ENCODE measurements around the gene PCGF1. TPM values are rescaled to one million over a fixed set of nuclear protein-coding genes. Genes with fewer than 3 reads are reported as not detected.

Gene PCGF1
- total and polyA plus RNA-seq, 2 of the 13 experiments (the other 11 are each of a cell fraction or from before 2014, with no cell fraction given): 20.4 to 22.6 TPM

DNA sequence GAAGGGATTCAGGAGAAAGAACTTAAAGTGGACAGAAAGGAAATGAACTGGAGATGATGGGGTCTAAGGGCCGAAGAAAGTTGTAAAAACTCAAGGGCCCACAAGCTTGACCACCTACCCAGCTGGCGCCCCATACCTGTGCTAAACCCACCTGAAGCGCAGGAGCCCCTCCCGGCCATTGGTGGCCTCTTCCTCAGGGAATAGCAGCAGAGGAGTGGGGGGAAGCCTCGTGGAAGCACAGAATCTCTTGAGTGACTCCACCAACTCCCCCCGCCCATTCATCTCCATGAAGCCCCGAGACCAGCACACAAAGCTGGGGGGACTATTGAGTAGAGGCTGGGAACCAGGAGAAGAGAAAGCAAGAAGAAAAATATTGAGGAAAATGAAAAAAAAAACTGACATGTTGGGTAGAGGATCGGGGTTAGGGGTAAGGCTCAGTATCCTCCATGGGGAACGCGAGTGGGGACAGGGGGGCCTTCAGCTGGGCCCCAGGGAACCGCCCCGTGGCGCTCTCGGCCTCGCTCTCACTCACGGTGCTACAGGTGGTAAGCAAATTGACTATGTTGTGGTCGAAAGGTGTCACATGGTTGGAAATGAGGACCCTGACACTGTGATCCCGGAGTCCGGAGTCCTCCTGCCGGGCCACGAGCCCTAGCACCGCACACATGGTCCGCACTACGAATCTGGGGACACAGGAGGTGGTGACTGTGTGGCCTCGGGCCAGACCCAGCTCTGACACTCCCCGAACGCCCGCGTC, 21.3 kb upstream of the PCGF1 start:
- Histone ChIP-seq H3K9me3 (ENCODE audit: low read length) (no peaks in the 10 kb centered on the region), H3K4me1 (ENCODE audit: insufficient read depth, low read length) (peaks cover 63% of the 10 kb centered on the region), H3K9ac (ENCODE audit: insufficient read depth, low read depth, low read length) (peak overlapping the region; percentile 99), H3K4me2 (ENCODE audit: low read depth, low read length) (peak overlapping the region; percentile 94), H3K27me3 (ENCODE audit: control insufficient read depth in 1 of 2, insufficient read depth in 2 of 2, low read length in 2 of 2) (no peaks in the 10 kb centered on the region; a peak in 1 of 5 replicates), H3K4me3 (replicated peaks in 1 of 3; ENCODE audit: insufficient read depth in 1 of 3, low read depth in 2 of 3, low read length in 3 of 3) (peak overlapping the region; percentile 84 to 100 (median 100)), H2AFZ (ENCODE audit: low read length) (no peak overlapping the region), H3K27ac (ENCODE audit: extremely low read length, insufficient read depth, low read length) (peak overlapping the region; percentile 95), H3K79me2 (ENCODE audit: insufficient read depth, low read length) (peaks cover 50% of the 10 kb centered on the region), H3K36me3 (replicated peaks in 1 of 2; ENCODE audit: control insufficient read depth in 1 of 2, insufficient read depth in 2 of 2, low read length in 2 of 2) (peaks cover 19 to 33% of the 10 kb centered on the region in 2 experiments), H4K20me1 (ENCODE audit: insufficient read depth, low read length) (no peaks in the 10 kb centered on the region)
- CTCF ChIA-PET (ENCODE audit: low intra/inter-chr PET ratio, low total read pairs): interaction anchor here (1.5 to 1.9 kb wide), 2 partner anchors 22 to 46 kb away, joined by 3 to 5 read pairs; partner anchors contain the start of genes CCDC142, PCGF1 and TTC31
- DNase-seq (ENCODE audit: low spot score): peak; percentile 49
- in situ Hi-C loops (cut with HindIII; ENCODE audit: extremely low pct_ligation_motif_present, low pct_unique_long_range_greater_than_20kb) (no loop called here), intact Hi-C loops (cut with micrococcal nuclease; ENCODE audit: unreplicated experiment) (loop anchor here (1.0 to 2.0 kb wide), 5 partner anchors 21 to 70 kb away; partner anchors contain the start of genes MRPL53, PCGF1, TTC31 and WBP1)
- WGBS (ENCODE audit: low lambda C conversion rate): 7% methylated on average over 25 of the region's 29 CpGs
- ATAC-seq: peak; percentile 20
- POLR2A ChIA-PET: interaction anchor here (0.6 to 5.9 kb wide), 20 partner anchors 10 to 261 kb away, joined by 3 to 93 read pairs (median 8); partner anchors contain the start of genes CCDC142, INO80B, LBX2 and LOXL3
- BruUV-seq (replicated peaks): no TSS peak
- FAIRE-seq: no peak
- TF ChIP-seq IKZF1 (IDR thresholded peaks at IDR 0.05): no peak
- TF ChIP-seq, protein P1, sequence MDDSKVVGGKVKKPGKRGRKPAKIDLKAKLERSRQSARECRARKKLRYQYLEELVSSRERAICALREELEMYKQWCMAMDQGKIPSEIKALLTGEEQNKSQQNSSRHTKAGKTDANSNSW (CRISPR knock-in tag; IDR thresholded peaks at IDR 0.05; ENCODE audit: borderline replicate concordance): no peak; the same call in 1 of the 2 replicates
- TF ChIP-seq, protein P2, sequence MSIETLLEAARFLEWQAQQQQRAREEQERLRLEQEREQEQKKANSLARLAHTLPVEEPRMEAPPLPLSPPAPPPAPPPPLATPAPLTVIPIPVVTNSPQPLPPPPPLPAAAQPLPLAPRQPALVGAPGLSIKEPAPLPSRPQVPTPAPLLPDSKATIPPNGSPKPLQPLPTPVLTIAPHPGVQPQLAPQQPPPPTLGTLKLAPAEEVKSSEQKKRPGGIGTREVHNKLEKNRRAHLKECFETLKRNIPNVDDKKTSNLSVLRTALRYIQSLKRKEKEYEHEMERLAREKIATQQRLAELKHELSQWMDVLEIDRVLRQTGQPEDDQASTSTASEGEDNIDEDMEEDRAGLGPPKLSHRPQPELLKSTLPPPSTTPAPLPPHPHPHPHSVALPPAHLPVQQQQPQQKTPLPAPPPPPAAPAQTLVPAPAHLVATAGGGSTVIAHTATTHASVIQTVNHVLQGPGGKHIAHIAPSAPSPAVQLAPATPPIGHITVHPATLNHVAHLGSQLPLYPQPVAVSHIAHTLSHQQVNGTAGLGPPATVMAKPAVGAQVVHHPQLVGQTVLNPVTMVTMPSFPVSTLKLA (IDR thresholded peaks at IDR 0.05): peak; percentile 70
- 0 out of 2 replicates have a peak, but pooled peaks have one; percentile 22 for TF ChIP-seq ZNF83 (CRISPR knock-in tag; IDR thresholded peaks at IDR 0.05; ENCODE audit: borderline replicate concordance)
- TF ChIP-seq, protein P3, sequence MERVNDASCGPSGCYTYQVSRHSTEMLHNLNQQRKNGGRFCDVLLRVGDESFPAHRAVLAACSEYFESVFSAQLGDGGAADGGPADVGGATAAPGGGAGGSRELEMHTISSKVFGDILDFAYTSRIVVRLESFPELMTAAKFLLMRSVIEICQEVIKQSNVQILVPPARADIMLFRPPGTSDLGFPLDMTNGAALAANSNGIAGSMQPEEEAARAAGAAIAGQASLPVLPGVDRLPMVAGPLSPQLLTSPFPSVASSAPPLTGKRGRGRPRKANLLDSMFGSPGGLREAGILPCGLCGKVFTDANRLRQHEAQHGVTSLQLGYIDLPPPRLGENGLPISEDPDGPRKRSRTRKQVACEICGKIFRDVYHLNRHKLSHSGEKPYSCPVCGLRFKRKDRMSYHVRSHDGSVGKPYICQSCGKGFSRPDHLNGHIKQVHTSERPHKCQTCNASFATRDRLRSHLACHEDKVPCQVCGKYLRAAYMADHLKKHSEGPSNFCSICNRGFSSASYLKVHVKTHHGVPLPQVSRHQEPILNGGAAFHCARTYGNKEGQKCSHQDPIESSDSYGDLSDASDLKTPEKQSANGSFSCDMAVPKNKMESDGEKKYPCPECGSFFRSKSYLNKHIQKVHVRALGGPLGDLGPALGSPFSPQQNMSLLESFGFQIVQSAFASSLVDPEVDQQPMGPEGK (CRISPR knock-in tag; IDR thresholded peaks at IDR 0.05): peak; percentile 37; the same call in 1 of the 2 replicates
- TF ChIP-seq, protein P4, sequence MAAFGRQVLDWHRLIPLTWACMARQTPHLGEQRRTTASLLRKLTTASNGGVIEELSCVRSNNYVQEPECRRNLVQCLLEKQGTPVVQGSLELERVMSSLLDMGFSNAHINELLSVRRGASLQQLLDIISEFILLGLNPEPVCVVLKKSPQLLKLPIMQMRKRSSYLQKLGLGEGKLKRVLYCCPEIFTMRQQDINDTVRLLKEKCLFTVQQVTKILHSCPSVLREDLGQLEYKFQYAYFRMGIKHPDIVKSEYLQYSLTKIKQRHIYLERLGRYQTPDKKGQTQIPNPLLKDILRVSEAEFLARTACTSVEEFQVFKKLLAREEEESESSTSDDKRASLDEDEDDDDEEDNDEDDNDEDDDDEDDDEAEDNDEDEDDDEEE (CRISPR knock-in tag; IDR thresholded peaks at IDR 0.05): no peak
- no peak for TF ChIP-seq HNRNPK (IDR thresholded peaks at IDR 0.05; ENCODE audit: low read depth, low read length, poor library complexity, severe bottlenecking)
